ENCODE results near the gene GPRIN2.

The GPRIN2 gene

GRCh38 chr10:46547541-46548497 is 8.6 kb downstream of the GPRIN2 start:
- DNase-seq, result no peak

GRCh38 chr10:46546591-46547540 is 9.6 kb downstream of the GPRIN2 start:
- DNase-seq, result no peak

DNA sequence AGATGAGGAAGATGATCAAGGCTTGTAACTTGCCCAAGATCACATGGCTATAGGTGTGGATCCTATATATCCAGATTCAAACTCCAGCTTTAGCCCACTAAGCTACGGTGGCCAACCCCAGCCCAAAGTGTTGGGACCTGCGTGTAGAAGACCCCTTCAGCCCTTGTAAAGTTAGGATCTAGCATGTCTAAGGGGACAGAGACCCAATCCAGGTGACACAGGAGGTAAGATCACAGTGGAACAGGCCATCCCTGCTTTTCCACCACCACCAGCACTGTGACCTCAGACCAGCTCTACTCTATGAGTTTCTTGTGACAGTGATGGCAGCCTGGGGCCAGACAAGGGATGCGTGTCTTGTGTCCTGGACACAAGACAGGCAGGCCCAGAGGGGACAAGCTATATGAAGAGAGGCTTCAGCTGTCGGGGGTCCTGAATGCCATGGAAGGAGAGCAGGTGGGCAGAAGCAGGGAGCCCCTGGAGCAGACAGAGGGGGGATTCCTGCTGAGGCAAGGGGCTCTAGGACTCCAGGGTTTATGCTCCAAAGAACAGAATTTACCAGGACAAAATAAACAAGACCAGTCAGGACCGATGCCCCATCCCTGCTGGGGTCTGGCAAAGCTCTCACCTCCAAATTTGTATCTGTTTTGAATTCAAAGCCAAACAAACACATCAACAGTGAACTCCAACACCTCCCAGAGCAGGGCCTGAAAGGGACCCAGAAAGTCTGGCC is 10.4 kb downstream of the GPRIN2 start:
- DNase-seq, result no peak

DNA sequence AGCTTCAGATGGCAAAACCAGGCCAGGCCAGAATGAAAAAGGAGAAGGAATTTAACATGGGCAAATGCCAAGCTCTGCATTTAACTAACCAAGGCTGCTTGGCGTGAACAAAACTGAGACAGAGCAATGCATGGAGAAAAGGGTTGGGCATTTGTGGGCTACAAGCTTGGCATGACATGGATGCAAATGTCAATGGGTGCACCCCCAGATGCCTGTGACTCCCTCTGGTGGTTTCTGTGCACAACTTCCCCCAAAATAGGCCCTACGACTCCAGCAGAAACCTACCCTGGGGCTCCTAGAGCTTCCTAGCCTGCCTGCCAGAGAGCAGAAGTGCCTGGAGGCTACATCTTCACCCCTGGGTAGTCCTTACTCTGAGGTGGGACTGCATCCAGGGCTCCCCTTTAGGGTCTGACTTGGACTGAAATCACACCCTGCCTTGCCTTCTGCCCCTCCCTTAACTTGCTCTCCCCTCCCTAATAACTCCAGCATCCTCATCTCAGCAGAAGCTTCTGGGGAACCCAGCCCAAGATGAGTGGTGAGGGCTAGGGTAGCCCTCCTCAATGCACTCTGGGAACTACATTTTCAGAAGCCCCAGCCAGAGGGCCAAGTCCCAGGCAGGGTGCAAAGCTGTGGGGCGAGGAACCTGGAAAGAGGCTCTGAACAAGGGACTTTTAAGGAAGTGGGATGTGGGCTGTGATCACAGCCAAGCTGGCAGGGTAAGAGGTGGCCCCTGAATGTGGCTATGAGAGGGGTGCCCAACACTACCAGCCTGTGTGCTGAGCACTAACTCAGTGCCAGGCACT is 11.3 kb downstream of the GPRIN2 start:
- DNase-seq, result no peak

DNA sequence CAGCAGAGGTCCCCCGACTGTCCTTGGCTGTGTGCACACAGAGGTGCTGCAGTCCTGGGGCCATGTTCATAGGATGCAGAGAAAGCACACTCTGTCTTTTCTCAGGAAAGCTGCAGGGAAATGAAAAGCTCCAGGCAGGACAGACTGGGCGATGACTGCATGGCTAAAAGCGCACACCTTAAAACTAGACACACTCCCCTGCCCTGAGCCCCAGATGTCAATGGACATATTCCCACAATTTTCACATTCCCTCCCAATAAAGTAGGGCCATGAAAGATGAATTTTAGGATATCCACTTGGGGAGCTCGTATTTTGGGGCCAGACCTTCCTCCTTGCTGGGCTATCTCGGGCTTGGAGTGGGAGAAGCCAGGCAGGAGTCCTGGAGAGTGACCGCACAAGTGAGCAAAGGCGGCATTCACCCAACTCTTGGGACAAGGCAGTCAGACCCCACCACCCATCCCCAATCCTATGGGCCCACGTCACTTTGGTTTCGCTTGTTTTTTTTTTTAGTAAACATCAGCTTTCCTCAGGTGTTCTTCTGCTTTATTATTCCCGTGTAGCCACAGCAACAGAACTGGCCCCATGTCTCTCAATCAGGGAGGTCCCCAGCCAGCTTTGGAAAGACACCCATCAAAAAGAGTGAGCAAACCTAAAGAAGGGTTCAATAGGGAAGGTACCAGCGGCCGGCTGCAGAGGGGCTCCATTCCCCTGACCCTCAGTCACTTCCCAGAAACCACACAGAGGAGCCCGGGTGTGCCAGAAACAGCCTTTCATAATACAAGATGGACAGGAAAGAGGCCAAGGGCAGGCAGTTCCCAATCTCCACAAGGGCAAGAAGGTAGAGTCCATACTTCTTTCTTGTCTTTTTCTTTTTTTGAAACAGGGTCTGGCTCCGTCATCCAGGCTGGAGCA is 12.7 kb downstream of the GPRIN2 start:
- no peak for DNase-seq

- DNase-seq, result no peak
Observed at GRCh38 chr10:46542567-46543465, 13.6 kb downstream of the GPRIN2 start.

- DNase-seq, result no peak
Observed at GRCh38 chr10:46541735-46542566, 14.5 kb downstream of the GPRIN2 start.

GRCh38 chr10:46541017-46541661 is 15.3 kb downstream of the GPRIN2 start:
- DNase-seq, result no peak

DNA sequence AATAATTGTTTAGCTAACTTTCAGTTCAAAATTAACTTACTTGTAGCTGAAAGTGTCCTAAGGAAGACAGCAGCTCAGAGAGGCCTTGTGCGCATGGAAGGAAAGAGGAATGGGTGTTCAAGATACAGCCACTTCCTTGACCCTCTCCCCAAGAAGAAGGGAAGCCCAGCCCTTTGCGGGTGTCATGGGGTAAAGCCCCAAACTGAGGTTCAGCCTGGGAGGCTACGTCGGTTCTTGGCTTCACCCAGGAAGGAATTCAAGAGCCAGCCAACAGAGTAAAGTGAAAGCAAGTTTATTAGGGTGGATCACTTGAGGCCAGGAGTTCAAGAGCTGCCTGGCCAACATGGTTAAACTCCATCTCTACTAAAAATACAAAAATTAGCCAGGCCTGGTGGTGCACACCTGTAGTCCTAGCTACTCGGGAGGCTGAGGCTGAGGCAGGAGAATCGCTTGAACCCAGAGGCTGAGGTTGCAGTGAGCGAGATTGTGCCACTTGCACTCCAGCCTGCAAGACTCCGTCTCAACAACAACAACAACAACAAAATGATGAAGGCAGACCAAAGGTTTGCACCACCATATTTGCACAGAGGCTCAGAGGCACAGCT is 15.9 kb downstream of the GPRIN2 start:
- DNase-seq, result no peak

- no peak for DNase-seq
Observed at GRCh38 chr10:46539596-46540411, 16.7 kb downstream of the GPRIN2 start.

DNA sequence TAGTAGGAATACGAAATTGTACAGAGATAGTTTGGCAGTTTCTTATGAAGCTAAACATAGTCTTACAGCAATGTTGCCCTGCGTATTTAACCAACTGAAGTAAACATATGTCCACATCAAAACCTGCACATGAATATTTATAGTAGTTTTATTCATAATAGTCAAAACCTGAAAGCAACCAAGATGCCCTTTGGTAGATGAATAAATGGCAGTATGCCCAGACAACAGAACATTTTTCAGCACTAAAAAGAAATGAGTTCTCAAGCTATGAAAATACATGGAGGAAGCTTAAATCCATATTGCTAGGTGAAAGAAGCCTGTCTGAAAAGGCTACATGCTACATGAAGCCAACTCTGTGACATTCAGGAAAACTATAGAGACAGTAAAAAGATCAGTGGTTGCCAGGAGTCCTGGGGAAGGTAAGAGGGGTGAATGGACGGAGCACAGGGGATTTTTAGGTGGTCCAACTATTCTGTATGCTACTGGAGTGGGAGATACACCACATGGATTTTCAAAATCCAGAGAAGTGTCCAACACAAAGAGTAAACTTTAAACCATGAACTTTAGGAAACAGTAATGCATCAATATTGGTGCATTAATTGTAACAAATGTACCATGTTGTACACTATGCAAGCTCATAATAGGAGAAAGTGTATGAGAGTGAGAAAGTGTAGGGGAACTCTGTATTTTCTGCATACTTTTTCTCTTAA is 17.6 kb downstream of the GPRIN2 start:
- DNase-seq, result no peak

- DNase-seq, result no peak
Observed at GRCh38 chr10:46538155-46538554, 18.3 kb downstream of the GPRIN2 start.

DNA sequence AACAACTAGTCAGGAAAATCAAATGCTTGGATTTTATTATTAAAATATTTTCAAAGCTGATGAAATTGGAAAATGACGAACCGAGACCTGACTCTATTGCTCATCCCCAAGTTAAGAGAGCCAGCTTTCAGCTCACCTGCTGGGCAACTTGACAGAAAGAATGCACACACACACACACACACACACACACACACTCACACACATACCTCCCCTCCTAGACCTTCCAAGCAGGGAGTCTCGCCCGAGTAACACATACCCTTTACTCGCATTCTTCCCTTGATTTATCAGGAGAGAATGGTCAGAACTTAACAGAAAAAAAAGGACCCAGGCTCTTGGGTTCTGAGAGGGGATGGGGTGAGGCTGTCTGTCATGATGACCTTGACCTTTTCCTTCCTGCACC is 19.1 kb downstream of the GPRIN2 start:
- no peak for DNase-seq

DNA sequence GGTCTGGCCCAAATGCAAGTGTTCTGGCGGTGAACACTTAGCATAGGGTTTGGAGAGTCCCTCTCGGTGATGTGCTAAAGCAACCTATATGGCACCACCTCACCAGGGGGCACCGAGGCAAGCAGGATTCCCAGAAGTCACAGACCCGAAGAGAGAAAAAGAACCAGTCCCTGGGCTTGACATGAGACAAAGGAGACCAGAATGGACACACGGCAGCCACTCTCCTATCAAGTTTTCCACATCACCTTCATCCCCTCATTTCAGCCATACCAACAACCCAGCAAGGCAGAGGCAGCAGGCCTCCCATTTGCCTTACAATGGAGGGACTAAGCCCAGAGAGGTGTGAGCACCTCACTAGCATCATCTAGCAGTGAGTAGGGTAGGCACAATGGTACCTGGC is 19.7 kb downstream of the GPRIN2 start:
- DNase-seq, result no peak

- no peak for DNase-seq
Observed at GRCh38 chr10:46536171-46536570, 20.3 kb downstream of the GPRIN2 start.

- no peak for DNase-seq
Observed at GRCh38 chr10:46534828-46535524, 21.5 kb downstream of the GPRIN2 start.
